ENCODE data around the gene C1GALT1.

The C1GALT1 gene

DNA sequence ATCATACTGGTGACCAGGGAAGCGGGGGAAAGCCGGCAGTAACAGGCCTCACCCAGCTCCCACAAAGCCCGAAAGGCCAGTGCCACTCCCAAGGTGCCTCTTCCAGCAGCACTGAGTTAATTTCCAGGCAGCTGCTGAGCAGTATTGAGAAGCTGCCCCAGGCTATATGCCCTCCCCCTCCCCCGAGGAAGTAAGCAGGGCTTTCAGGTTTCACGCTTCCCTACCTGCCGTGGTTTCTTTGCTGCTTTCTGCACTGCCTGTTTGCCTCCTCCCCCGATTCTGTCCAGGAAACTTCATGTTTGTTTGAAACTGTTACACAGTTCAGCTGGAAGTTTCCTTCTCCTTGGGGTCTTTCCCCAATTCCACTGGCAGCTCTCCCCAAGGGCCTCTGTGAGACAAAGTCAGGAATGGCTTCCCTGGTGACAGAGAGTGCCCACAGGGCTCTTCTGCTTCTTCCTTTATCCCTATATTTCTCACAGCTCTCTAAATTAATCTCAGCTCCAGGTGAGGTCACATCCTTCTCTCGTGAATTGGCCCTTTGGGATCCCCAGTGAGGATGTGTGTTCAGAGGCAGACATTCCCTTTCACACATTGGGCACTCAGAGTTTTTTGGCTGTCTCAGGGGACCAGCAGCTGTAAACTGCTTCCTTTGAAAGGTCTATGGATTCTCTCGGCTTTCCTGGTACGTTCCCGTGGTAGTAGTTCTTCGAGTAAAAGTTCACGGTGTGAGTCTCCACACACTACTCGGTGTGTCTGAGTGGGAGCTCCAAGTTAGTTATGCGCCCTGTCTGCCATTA, 19.4 kb downstream of the C1GALT1 start:
- no peak for DNase-seq (ENCODE audit: low spot score)

DNA sequence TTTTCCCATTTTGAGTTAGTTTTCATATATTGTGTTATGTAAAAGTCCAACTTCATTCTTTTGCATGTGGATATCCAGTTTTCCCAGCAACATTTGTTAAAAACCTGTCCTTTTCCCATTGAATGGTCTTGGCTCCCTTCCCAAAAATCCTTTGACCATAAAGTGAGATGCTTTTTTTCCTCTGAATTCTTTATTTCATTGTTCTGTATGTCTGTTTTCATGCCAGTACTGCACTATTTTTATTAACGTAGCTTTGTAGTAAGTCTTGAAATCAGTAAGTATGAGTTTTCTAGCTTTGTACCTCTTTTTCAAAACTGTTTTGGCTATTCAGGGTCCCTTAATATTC, 20.0 kb downstream of the C1GALT1 start:
- no peak for DNase-seq (ENCODE audit: low spot score)

DNA sequence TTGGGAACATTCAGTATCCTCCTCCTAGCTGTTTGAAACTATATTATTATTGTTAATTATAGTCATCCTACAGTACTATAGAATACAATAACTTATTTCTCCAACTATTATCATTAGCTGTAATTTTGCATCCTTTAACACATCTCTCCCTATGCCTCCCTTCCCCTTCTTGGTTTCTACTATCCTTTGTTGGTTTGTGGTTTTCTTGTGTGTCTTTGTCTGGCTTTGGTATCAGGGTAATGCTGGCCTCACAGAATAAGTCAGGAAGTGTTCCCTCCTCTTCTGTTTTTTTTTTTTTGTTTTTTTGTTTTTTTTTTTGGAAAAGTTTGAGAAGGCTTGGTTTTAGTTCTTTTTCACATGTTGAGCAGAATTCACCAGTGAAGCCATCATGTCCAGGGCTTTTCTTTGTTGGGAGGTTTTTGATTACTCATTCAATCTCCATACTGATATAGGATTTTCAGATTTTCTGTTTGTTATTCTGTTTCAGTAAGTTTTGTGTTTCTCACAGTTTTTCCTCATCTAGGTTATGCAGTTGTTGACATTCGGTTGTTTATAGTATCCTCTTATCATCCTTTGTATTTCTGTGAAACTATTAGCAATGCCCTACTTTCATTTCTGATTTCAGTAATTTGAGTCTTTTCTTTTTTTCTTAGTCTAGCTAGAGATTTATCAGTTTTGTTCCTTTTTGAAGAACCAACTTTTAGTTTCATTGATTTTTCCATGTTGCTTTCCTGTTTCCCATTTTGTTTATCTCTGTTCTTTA, 21.6 kb downstream of the C1GALT1 start:
- DNase-seq (ENCODE audit: low spot score), result no peak

DNA sequence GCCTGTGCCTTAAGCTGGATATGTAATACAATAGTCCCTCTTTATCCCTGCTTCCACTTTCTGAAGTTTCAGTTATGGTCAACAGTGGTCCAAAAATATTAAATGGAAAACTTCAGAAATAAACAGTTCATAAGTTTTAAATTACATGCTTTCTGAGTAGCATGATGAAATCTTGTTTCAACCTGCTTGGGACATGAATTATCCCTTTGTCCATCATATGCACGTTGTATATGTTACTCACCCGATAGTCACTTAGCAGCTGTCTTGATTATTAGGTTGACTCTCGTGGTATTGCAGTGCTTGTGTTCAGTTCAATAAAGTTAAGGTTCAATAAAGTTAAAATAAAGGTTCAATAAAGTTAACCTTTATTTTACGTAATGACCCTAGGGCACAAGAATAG, 25.5 kb downstream of the C1GALT1 start:
- DNase-seq (ENCODE audit: low spot score), result no peak

DNA sequence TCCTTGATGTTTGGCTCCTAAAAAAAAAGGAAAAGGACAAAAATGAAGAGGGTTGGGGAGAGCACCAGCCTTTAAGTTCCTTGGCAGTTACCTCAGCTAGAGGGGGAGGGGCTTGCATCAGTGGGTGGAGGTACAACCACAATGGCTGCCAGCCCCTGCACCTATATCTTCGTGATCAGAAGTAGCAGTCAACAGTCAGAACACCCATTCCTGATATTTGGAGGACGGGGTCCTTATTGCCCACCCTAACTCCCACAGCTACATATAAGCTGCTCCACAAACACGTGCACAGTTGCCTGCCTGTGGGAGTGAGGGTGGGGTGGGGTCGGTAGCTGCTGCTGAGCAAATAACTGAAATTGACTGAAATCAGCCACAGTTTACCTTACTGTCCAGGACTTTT, 26.2 kb downstream of the C1GALT1 start:
- no peak for DNase-seq (ENCODE audit: low spot score)

DNA sequence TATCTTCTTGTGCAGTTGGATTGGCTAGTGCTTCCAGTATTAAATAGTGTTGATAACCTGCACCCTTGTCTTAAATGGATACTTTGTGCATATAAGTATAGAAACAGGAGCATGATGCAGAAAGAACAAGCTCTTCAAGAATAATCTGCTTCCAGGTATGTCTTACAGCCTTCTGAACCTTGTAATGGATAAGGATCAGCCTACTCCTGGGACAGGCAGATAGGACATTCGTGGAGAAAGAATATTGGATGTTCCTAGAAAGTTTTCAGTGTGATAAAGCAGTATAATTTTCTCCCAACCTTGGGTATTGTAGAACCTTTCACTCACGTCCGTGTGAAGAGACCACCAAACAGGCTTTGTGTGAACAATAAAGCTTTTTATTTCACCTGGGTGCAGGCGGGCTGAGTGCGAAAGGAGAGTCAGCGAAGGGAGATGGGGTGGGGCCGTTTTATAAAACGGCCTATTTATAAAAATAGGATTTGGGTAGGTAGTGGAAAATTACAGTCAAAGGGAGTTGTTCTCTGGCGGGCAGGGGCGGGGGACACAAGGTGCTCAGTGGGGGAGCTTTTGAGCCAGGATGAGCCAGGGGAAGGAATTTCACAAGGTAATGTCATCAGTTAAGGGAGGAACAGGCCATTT, 27.2 kb downstream of the C1GALT1 start:
- DNase-seq (ENCODE audit: low spot score), result no peak

DNA sequence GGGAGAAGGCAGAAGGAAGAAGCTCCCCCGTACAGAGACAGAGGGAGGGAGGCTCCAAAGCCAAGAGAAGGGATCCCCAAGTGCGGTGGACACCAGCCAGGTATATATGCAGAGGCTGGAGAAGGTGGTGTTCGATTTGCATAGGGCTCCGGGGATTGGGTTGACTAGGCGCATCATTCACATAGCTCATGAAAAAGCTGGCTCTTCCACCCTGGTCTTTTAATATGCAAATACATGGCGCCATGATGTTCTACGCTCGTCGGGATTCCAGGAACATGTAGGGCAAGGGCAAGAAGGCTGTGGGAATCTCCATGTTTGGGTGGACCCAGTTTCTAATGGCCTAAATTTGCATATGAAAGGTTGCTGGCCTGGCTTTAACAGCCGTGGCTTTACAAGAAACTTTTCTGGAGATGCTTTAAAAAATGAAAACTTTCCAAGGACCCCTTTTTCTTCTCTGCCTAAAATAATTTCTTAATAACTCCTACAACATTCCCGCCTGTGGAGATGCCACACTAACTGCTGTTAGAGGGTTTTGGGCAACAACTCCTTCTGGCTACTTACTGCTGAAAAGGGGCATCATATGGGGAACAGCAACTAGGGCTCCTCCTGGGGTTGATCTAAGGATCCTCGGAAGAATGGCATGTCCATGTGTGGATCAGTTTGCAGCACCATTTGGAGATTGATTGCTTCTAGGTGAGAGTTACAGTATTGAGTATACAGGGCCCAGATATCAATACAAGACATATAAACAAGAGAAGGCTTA, 28.3 kb downstream of the C1GALT1 start:
- DNase-seq (ENCODE audit: low spot score), result no peak

DNA sequence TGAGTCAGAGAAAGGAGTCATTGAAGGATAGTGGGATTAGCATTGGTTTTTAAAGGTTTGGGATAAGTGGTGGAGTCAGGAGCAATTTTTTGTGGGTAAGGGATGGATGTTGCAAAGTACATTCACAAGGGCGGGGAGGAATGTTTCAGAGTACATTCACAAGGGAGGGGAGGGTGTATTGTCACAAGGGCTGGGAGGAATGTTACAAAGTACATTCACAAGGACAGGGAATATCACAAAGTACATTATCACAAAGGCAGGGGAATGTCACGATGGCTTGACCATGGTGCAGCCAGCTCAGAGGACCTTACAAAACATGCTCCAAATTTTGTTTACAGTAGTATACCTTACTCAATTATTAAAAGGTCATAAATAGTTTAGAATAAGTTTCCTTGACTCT, 30.3 kb downstream of the C1GALT1 start:
- no peak for DNase-seq (ENCODE audit: low spot score)

DNA sequence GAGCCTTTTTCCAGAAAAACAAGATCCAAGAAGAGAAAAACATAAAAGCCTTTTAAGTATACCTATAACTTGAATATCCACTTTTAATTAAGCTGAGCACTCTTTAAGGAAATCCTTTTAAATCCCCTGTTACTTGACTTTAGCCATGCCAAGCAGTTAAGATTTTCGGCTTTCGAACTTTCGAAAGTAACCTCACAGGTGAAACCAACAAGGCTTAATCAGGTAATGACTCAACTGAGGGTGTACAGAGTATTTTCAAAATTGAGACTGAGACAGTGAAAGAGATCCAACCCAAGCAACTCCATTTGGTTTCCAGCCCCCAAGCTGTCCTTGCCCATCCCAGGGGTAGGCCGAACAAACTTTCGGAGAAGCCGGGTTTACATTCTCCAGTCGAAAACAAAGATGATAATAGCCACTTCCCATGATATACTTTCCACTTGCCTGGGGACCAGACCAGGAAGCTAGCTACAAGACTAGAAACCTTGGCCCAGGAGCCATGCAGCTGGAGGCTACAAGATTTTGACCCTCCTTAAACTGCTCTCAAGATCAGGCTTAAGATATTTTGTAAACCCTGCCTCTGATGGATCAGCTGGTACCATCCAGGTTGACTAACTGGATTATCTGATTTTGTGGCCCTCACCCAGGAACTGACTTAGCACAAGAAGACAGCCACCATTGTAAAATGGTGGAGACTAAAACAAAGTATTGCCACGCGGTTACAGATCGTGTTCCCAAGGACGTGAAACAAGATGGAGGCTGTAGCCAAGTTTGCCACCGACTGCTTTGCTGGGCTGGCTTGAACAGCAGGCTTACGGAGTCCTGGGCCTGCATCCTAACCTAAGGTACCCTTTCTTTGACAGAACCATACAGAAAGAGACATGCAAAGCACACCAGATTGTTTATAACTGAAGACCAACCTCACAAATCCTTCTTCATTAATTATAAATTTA, 32.3 kb downstream of the C1GALT1 start:
- DNase-seq (ENCODE audit: low spot score), result no peak

DNA sequence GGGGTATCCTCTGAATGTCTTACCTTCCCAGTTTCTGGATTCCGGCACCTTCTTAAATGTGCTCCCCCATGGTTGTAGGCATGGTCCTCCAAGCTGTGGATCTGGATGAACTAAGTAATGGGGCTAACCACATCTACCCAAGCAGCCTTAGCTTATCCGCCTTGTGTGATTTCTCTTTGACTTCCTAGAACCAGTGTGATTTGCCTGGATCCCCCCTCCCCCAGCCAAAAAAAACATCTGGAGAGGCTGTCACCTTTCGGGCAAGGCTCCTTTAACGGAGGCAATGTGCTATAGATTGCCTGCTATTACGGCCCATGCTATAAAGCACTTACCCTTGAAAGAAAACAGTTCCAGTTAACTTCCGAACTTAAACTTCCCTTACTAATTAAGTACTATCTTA, 33.9 kb downstream of the C1GALT1 start:
- no peak for DNase-seq (ENCODE audit: low spot score)

DNA sequence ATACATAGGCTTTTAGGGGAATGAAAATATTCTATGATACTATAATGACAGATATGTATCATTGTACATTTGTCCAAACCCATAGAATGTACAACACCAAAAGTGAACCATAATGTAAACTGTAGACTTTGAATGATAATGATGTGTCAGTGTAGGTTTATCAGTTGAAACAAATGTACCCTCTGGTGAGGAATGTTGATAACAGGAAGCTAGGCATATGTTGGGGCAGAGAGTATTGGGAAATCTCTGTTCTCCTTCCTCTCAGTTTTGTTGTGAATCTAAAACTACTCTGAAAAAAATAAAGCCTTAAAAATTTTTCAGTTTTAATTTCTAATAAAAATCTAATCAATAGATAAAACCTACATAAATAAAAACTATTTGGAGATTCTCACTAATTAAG, 36.9 kb downstream of the C1GALT1 start:
- DNase-seq (ENCODE audit: low spot score), result no peak

DNA sequence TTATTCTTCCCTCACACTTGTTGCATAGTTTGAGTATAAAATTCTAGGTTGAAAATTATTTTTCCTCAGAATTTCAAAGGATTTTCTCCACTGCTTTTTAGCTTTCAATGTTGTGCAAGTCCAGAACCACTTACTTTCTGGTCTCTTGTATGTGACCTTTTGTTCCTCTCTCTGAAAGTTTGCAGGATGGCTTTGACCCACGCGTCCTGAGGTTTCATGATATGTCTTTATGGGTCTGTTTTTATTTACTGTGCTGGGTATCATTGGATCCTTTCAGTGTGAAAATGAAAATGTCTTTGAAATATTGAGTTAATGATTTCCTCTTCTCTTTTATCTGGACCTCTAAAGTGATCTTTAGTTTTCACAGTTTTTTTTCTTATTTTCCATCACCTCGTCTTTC, 38.5 kb downstream of the C1GALT1 start:
- DNase-seq (ENCODE audit: low spot score), result no peak

DNA sequence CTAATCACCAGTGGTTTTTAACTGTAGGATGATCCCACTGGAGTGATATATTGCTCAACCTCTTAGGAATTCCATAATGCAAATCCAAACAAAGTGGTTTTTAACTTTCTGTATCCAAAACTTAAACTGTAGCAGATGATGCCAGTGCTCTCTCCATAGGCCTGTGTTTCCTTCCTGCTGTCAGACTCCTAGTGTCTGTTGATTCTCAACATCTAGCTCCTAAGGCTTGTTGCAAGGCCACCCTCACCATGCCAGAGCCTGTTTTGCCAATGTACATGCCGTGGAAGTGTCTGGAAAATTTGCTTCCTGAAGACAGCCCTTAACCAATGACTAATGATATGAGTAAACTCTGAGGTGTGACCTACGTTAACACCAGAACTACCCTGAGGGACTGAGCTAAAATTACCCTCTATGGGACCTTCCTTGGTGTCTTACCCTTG, 39.3 kb downstream of the C1GALT1 start:
- no peak for DNase-seq (ENCODE audit: low spot score)

DNA sequence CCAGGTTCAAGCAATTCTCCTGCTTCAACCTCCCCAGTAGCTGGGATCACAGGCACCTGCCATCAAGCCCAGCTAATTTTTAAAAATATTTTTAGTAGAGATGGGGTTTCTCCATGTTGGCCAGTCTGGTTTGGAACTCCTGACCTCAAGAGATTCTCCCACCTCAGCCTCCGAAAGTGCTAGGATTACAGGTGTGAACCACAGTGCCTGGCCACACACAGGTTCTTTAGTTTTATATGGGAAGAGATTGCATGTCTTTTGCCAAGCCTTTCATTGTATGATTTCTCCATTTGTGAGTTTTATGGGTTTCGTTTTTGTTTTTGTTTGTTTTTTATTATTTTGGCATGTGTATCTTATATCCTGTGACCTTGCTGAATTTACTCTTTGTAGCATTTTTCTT, 40.9 kb downstream of the C1GALT1 start:
- DNase-seq (ENCODE audit: low spot score), result no peak

DNA sequence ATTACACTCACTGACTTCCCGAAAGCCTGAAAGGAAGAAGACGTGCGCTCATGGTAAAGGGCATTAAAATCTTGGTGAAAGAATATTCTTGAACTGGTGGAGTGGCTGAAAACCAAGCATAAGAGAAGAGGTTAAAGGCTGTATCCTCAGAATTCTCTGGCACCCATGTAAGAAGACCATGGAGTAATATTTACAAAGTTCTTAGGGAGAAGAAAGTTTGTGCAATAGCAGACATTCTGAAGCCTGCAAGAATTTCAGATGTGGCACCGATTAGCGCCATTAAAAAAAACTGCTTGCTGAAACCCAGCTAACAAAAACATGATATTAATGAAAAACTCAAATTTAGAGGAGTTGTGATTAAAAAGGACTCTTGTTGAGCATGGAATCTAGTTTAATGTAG, 44.1 kb downstream of the C1GALT1 start:
- no peak for DNase-seq (ENCODE audit: low spot score)

DNA sequence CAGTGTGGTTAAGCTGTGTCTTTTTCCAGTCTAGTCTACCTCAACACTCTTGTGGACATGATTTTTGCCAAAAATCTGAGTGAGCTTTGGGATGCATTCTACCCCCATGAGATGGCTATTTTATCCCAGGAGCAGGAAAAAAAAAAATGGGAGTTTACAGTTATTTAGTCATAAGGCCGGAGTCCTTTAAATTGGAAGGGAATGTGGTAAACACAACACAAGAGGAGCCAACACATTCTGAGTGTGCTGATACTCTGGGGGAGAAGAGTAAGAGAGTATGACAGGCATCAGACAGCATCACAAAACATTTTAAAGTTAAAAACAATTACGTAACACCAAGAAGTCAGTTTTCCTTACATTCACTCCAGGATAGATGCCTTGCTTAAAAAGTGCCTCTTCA, 46.1 kb downstream of the C1GALT1 start:
- no peak for DNase-seq (ENCODE audit: low spot score)

DNA sequence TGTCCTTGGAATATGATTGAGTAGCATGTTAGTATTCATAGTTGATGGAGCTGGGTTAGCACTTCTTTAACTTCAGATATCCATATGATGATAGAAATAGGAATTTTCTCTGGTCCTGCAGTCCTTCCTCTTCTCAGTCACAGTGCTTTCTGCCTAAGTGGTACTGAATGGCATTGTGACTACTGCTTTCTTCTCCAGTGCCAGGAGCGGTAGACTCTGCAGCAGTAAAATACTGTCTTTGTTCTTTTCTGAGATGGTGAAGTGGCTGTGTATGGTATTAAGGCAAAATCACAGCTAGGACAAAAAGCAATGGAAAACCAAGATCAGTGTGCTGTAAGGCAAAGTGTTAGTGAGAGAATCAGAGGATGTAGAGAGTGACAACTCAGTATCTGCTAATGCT, 46.6 kb downstream of the C1GALT1 start:
- no peak for DNase-seq (ENCODE audit: low spot score)

DNA sequence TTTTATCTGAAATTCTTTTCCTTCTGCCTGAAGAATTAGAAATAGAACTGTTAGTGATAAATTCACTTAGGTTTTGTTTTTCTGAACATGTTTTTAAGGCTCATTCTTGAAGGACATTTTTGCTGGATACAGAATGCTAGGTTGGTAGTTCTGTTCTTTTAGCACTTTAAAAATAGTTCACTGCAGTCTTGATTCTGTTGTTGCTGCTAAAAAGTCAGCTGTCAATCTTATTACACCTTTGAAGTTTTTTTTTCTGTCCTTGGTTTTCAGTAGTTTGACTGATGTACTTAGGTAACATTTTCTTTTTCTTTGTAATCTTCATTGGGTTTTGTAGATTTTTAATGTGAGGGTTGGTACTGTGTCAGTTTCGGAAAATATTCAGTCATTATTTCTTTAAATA, 48.7 kb downstream of the C1GALT1 start:
- no peak for DNase-seq (ENCODE audit: low spot score)

DNA sequence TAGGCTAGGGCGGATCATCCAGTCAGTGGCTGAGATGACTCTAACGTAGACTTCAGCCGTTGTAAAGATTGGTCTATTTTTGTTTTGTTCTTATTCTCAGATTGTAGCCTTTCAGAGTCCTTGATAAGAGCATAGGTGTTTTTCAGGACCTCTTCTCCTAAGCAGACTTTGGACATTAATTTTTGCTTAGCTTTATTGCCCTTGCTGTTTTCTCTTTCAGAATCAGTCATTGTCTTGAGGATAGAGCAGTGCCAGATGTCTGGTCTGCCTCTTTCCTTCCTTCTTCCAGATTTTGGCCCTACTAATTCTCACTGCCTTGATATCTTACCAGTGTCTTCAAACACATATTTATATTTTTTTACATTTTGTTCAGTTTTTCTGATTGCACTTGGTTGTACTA, 49.5 kb downstream of the C1GALT1 start:
- no peak for DNase-seq (ENCODE audit: low spot score)

DNA sequence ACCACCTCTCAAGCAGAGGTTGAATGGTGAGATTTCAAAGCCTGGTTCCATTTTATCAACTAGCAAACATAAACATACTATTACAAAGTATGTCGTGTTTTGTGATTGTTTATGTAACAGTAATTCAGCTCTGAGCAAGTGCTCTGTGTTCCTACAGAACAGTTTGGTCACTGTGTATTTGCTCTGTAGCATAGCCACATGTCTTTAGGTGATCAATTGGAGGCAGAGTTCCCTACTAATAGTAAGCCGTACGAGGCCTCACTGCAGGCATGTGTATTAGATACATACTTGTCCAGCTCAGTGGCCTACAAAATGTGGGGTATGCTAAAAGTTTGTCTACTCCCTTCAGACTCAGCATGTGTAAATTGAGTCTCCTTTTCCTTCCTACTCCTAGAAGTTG, 53.0 kb downstream of the C1GALT1 start:
- DNase-seq (ENCODE audit: low spot score), result no peak

DNA sequence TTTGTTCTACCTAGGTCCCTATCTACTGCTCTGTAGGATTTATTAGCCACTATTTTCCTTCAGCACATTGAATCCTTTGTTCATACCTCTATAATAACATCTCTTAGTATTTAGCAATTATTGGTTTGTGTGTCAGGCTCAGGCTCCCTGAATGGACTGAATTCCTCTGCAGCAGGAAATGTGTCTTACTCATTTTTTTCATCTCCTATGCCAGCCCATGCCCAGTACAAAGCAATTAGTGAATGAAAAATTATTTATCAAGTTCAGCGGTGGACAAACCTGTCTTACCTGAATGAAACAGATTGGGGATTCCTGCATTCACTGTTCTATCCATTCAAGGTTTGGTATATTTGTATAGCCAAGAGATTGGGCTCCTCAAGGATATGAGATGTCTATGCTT, 53.7 kb downstream of the C1GALT1 start:
- DNase-seq (ENCODE audit: low spot score), result no peak

All from HuH-7 (cell line).